Measurements from ENCODE around the gene POC1A. TPM values are rescaled to one million over a fixed set of nuclear protein-coding genes. Genes with fewer than 3 reads are reported as not detected.

The POC1A gene
- total and polyA plus RNA-seq, 10 of the 15 experiments (the other 5 are each of a cell fraction or from before 2014, with no cell fraction given): 8.5 to 49.8 (median 23.5) TPM

GRCh38 chr3:52143156-52143555, 11.1 kb downstream of the POC1A start:
- H3K79me2 ChIP-seq (ENCODE audit: control insufficient read depth, insufficient read depth, low read length): no peaks in the 10 kb centered on the region
- H3K27me3 ChIP-seq (replicated peaks in 1 of 2; ENCODE audit: control insufficient read depth in 2 of 2, insufficient read depth in 2 of 2, low read length in 1 of 2): no peaks in the 10 kb centered on the region
- no peak overlapping the region for H2AFZ ChIP-seq (ENCODE audit: control insufficient read depth, low read depth, low read length)
- no peak overlapping the region for H3K9ac ChIP-seq (ENCODE audit: control insufficient read depth, insufficient read depth, low read length)
- in situ Hi-C loops (cut with MboI): loop anchor here (5.0 kb wide), 1 partner anchor 141 kb away; no protein-coding TSS in a partner anchor
- intact Hi-C loops (cut with micrococcal nuclease; ENCODE audit: unreplicated experiment): no loop called here
- no TSS peak for BruUV-seq (replicated peaks)
- H3K4me1 ChIP-seq (ENCODE audit: control insufficient read depth, insufficient read depth, low read length): peaks cover 5% of the 10 kb centered on the region; the same call in 1 of the 2 replicates
- 100% methylated on average over 2 of the region's 4 CpGs for WGBS (ENCODE audit: insufficient coverage, insufficient replicate concordance, low lambda C conversion rate, missing lambda C conversion rate)
- DNase-seq (ENCODE audit: low read depth, low spot score) (no peak), ATAC-seq (no peak), FAIRE-seq (no peak)
- no peak overlapping the region for H3K27ac ChIP-seq (ENCODE audit: control insufficient read depth, insufficient read depth)
- no peaks in the 10 kb centered on the region for H3K9me3 ChIP-seq (replicated peaks; ENCODE audit: control insufficient read depth, insufficient read depth, low read length)
- H3K4me3 ChIP-seq: no peak overlapping the region
- no peak for TF ChIP-seq SREBF1 (IDR thresholded peaks at IDR 0.05; ENCODE audit: low read length)
- no peak for TF ChIP-seq MTA3 (IDR thresholded peaks at IDR 0.05; ENCODE audit: borderline replicate concordance, low read length)
- TF ChIP-seq MEF2B (IDR thresholded peaks at IDR 0.05; ENCODE audit: partially characterized antibody, poor library complexity, severe bottlenecking): no peak
- TF ChIP-seq, protein P1, sequence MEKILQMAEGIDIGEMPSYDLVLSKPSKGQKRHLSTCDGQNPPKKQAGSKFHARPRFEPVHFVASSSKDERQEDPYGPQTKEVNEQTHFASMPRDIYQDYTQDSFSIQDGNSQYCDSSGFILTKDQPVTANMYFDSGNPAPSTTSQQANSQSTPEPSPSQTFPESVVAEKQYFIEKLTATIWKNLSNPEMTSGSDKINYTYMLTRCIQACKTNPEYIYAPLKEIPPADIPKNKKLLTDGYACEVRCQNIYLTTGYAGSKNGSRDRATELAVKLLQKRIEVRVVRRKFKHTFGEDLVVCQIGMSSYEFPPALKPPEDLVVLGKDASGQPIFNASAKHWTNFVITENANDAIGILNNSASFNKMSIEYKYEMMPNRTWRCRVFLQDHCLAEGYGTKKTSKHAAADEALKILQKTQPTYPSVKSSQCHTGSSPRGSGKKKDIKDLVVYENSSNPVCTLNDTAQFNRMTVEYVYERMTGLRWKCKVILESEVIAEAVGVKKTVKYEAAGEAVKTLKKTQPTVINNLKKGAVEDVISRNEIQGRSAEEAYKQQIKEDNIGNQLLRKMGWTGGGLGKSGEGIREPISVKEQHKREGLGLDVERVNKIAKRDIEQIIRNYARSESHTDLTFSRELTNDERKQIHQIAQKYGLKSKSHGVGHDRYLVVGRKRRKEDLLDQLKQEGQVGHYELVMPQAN (conservative IDR thresholded peaks at IDR 0.05): no peak
- TF ChIP-seq TBL1XR1 (IDR thresholded peaks at IDR 0.05; ENCODE audit: low read depth, low read length): no peak
- no peak for TF ChIP-seq PAX5 (IDR thresholded peaks at IDR 0.05; ENCODE audit: borderline replicate concordance, low read depth, low read length)
- TF ChIP-seq BRCA1 (IDR thresholded peaks at IDR 0.05; ENCODE audit: low read depth, low read length): no peak
- TF ChIP-seq CBFB (IDR thresholded peaks at IDR 0.05; ENCODE audit: low read depth): no peak
- TF ChIP-seq LARP7 (IDR thresholded peaks at IDR 0.05): no peak
- H3K36me3 ChIP-seq (ENCODE audit: control insufficient read depth in 2 of 2, insufficient read depth in 2 of 2, low read length in 1 of 2): peaks cover 5 to 8% of the 10 kb centered on the region in 2 experiments
- SMC1A ChIA-PET (ENCODE audit: uncharacterized antibody, unreplicated experiment): interaction anchor here (1.1 to 2.9 kb wide), 5 partner anchors 20 to 143 kb away, joined by 5 to 16 read pairs (median 8); no protein-coding TSS in a partner anchor
- no peaks in the 10 kb centered on the region for H4K20me1 ChIP-seq (ENCODE audit: control insufficient read depth, insufficient read depth)
- no peak overlapping the region for H3K4me2 ChIP-seq (ENCODE audit: control insufficient read depth, insufficient read depth)
- POLR2A ChIA-PET: no interaction called here
- CTCF ChIA-PET: interaction anchor here (0.8 to 10.1 kb wide), 12 partner anchors 11 to 197 kb away, joined by 3 to 169 read pairs (median 4); partner anchors contain the start of gene POC1A
- RAD21 ChIA-PET (ENCODE audit: unreplicated experiment): interaction anchor here (0.8 to 6.3 kb wide), 7 partner anchors 10 to 196 kb away, joined by 3 to 51 read pairs (median 6); no protein-coding TSS in a partner anchor

All from GM12878 (cell line).